GM19351 (cell line): ENCODE data around the gene AFP.

Experiments
- ATAC-seq: cut with Tn5 transposase; IDR thresholded peaks from one replicate; pipeline ENCODE4 v1.9.1; 2021; ENCODE audit warnings: mild to moderate bottlenecking, moderate library complexity; ENCODE audit not compliant: unreplicated experiment

Gene AFP

GRCh38 chr4:73456177-73457022 is 20.4 kb downstream of the AFP start:
- ATAC-seq: no peak

GRCh38 chr4:73458184-73459047 is 22.4 kb downstream of the AFP start:
- no peak for ATAC-seq

GRCh38 chr4:73459048-73459421 is 23.0 kb downstream of the AFP start:
- ATAC-seq: no peak

- ATAC-seq: no peak
These were observed 25.0 kb downstream of the AFP start for GRCh38 chr4:73460913-73461522.

- ATAC-seq: no peak
These were observed 32.1 kb downstream of the AFP start for GRCh38 chr4:73468170-73468569.

- ATAC-seq: no peak
These were observed 34.7 kb downstream of the AFP start for GRCh38 chr4:73470728-73471127.

- no peak for ATAC-seq
These were observed 41.2 kb downstream of the AFP start for GRCh38 chr4:73477176-73477575.

- ATAC-seq: no peak
These were observed 43.3 kb downstream of the AFP start for GRCh38 chr4:73479323-73479722.

GRCh38 chr4:73481358-73481757 is 45.3 kb downstream of the AFP start, which contains the start of gene AFM:
Gene AFM, plus strand, starts transcription at chr4:73481745. Its CDS starts 31 bp downstream, at chr4:73481776.
- ATAC-seq: no peak

GRCh38 chr4:73485085-73485484 is 49.1 kb downstream of the AFP start:
- no peak for ATAC-seq

- no peak for ATAC-seq
These were observed 49.6 kb downstream of the AFP start for GRCh38 chr4:73485596-73485995.

GRCh38 chr4:73486497-73486896 is 50.5 kb downstream of the AFP start:
- ATAC-seq: no peak

- no peak for ATAC-seq
These were observed 51.2 kb downstream of the AFP start for GRCh38 chr4:73487233-73487632.

GRCh38 chr4:73499996-73500765 is 64.2 kb downstream of the AFP start:
- ATAC-seq: no peak

GRCh38 chr4:73501664-73502265 is 65.7 kb downstream of the AFP start:
- no peak for ATAC-seq

- no peak for ATAC-seq
These were observed 69.5 kb downstream of the AFP start for GRCh38 chr4:73505567-73505966.
